Endothelial cell of umbilical vein (primary cell): Measurements from ENCODE around the gene PLCH1.

Experiments used
- EZH2 ChIP-seq: IDR thresholded peaks from 2 replicates; pipeline ENCODE4 v1.6.1; 2012; ENCODE audit warnings: borderline replicate concordance, low read depth, mild to moderate bottlenecking, moderate library complexity, low read length, inconsistent platforms; ENCODE audit not compliant: severe bottlenecking
- FOS ChIP-seq: IDR thresholded peaks from 2 replicates; pipeline ENCODE4 v1.6.1; 2011; ENCODE audit warnings: mild to moderate bottlenecking, low read length, moderate library complexity, borderline replicate concordance; ENCODE audit not compliant: insufficient read depth
- GATA2 ChIP-seq: IDR thresholded peaks from 2 replicates; pipeline ENCODE4 v1.7.0; 2011; ENCODE audit warnings: low read depth, mild to moderate bottlenecking, moderate library complexity, mixed read lengths, low read length; ENCODE audit not compliant: insufficient read length, insufficient read depth
- JUN ChIP-seq: IDR thresholded peaks from 2 replicates; pipeline ENCODE4 v1.6.1; 2011; ENCODE audit warnings: borderline replicate concordance, low read depth; ENCODE audit not compliant: insufficient read length, insufficient read depth
- POLR2A ChIP-seq: IDR thresholded peaks from 2 replicates; pipeline ENCODE4 v1.6.1; 2012; ENCODE audit warnings: low read depth, mild to moderate bottlenecking, control low read depth, low read length
- POLR2AphosphoS5 ChIP-seq: IDR thresholded peaks from 2 replicates; pipeline ENCODE4 v1.6.1; 2012; ENCODE audit warnings: low read depth, mild to moderate bottlenecking, control low read depth, low read length, moderate library complexity; ENCODE audit not compliant: insufficient read depth
- TF ChIP-seq, protein P1 (sequence below), 2 donors: IDR thresholded peaks; 1 replicate in 1 of 2; 2 replicates in 1 of 2; pipeline ENCODE4 v1.5.1; 2011; ENCODE audit warnings: low read length in 2 of 2, mild to moderate bottlenecking in 2 of 2, moderate library complexity in 2 of 2, control low read depth in 1 of 2, inconsistent platforms in 1 of 2, low read depth in 1 of 2; ENCODE audit not compliant: insufficient read depth in 1 of 2; ENCODE audit errors: extremely low read depth in 1 of 2
- TF ChIP-seq, protein P2 (sequence below): IDR thresholded peaks from 2 replicates; pipeline ENCODE4 v1.6.1; 2011; ENCODE audit not compliant: insufficient read depth, insufficient read length

DNA sequence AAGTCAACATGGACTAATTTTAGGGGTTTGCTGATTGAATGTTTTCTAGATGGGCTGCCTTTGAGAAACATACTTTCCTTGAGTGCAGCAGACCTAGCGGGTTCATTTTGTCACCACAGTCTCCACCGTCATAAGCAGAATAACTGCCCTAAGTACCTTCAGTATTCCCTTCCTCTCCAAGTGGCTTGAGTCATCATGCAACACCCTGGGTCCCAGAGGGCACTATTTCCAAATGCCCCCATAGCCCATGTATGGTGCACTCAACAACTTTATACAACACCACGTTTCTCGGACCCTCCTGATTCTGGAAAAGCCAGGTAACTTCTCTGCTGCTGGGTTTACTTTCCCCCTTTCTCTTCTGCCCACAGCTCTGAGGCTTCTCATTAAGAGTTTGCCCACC, 300.1 kb downstream of the PLCH1 start:
- TF ChIP-seq POLR2A, result no peak
- TF ChIP-seq, protein P1, sequence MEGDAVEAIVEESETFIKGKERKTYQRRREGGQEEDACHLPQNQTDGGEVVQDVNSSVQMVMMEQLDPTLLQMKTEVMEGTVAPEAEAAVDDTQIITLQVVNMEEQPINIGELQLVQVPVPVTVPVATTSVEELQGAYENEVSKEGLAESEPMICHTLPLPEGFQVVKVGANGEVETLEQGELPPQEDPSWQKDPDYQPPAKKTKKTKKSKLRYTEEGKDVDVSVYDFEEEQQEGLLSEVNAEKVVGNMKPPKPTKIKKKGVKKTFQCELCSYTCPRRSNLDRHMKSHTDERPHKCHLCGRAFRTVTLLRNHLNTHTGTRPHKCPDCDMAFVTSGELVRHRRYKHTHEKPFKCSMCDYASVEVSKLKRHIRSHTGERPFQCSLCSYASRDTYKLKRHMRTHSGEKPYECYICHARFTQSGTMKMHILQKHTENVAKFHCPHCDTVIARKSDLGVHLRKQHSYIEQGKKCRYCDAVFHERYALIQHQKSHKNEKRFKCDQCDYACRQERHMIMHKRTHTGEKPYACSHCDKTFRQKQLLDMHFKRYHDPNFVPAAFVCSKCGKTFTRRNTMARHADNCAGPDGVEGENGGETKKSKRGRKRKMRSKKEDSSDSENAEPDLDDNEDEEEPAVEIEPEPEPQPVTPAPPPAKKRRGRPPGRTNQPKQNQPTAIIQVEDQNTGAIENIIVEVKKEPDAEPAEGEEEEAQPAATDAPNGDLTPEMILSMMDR (IDR thresholded peaks at IDR 0.05; ENCODE audit: extremely low read depth in 1 of 2, insufficient read depth in 1 of 2, low read depth in 1 of 2, low read length in 2 of 2), result no peak
- no peak for TF ChIP-seq FOS
- TF ChIP-seq JUN, result no peak
- TF ChIP-seq POLR2AphosphoS5, result no peak
- TF ChIP-seq GATA2, result no peak
- no peak for TF ChIP-seq EZH2
- TF ChIP-seq, protein P2, sequence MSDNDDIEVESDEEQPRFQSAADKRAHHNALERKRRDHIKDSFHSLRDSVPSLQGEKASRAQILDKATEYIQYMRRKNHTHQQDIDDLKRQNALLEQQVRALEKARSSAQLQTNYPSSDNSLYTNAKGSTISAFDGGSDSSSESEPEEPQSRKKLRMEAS, result no peak
